ENCODE measurements around the gene FOXC1.

- no peak for TF ChIP-seq CTCF (IDR thresholded peaks at IDR 0.05)
- no peak for TF ChIP-seq POLR2A (IDR thresholded peaks at IDR 0.05)
- TF ChIP-seq POLR2AphosphoS5 (IDR thresholded peaks at IDR 0.05), result no peak
Measured at GRCh38 chr6:1600063-1600763, 9.5 kb upstream of the FOXC1 start.
